Esophagus muscularis mucosa (tissue), 4 donors: Measurements from ENCODE around the gene STK32B. TPM values are rescaled to one million over a fixed set of nuclear protein-coding genes. Genes with fewer than 3 reads are reported as not detected.

Experiments used
- DNase-seq: peaks from one replicate; pipeline ENCODE4 v3.0.0-alpha.2; 2017; ENCODE audit errors: extremely low spot score
- H3K27ac ChIP-seq, 4 donors: fragments of 200-600 bp; sonication (generic); replicated peaks in 1 of 4; 1 replicate in 3 of 4; 2 replicates in 1 of 4; pipeline ENCODE4 v1.5.1; 2016 to 2019; ENCODE audit warnings: mild to moderate bottlenecking in 1 of 4
- H3K27me3 ChIP-seq, 4 donors: fragments of 200-600 bp; sonication (generic); one replicate each; pipeline versions ENCODE4 v1.5.1 to v1.6.0; 2016 to 2019
- H3K36me3 ChIP-seq, 4 donors: fragments of 200-600 bp; sonication (generic); one replicate each; pipeline ENCODE4 v1.5.1; 2016 to 2019
- H3K4me1 ChIP-seq, 4 donors: fragments of 200-600 bp; sonication (generic); one replicate each; pipeline ENCODE4 v1.5.1; 2016 to 2019
- H3K4me3 ChIP-seq, 4 donors: fragments of 200-600 bp; sonication (generic); 1 replicate in 2 of 4; 2 replicates in 2 of 4; pipeline ENCODE4 v1.5.1; 2016 to 2019; ENCODE audit warnings: mild to moderate bottlenecking in 4 of 4, moderate library complexity in 1 of 4
- H3K9me3 ChIP-seq, 4 donors: fragments of 200-600 bp; sonication (generic); 1 replicate in 3 of 4; 2 replicates in 1 of 4; pipeline ENCODE4 v1.5.1; 2016 to 2019
- CTCF ChIP-seq, 3 experiments: fragments of 200-600 bp in 2 of 3; fragments of 450-650 bp in 1 of 3; sonication (generic) in 2 of 3; IDR thresholded peaks; one replicate each; pipeline ENCODE4 v1.5.1; 2017 to 2019; ENCODE audit warnings: antibody characterized with exemption in 3 of 3, mild to moderate bottlenecking in 2 of 3, moderate library complexity in 1 of 3
- EP300 ChIP-seq: sonication (generic); formaldehyde crosslinking; IDR thresholded peaks from one replicate; pipeline ENCODE4 v1.6.1; 2017; ENCODE audit warnings: antibody characterized with exemption
- POLR2A ChIP-seq: fragments of 450-650 bp; IDR thresholded peaks from one replicate; pipeline ENCODE4 v1.6.1; 2017; ENCODE audit warnings: antibody characterized with exemption, moderate library complexity, mild to moderate bottlenecking, low read depth
- POLR2AphosphoS5 ChIP-seq, 2 donors: sonication (generic); formaldehyde crosslinking; IDR thresholded peaks; one replicate each; pipeline ENCODE4 v1.6.1; 2017; ENCODE audit warnings: antibody characterized with exemption in 2 of 2
- WGBS: methylation state at CpG from one replicate; pipeline ENCODE4 v1.1.5; 2018; 5-methylcytosine and 5-hydroxymethylcytosine counted together
- intact Hi-C: fragments of 100-400 bp; cut with DNase I; formaldehyde crosslinking; loops from one replicate; pipeline ENCODE4 v1.15.1; 2023
- total RNA-seq, 4 donors: library from RNA; depleted of rRNA; stranded (reverse); fragments of >200 nt; gene quantifications; one replicate each; pipeline versions ENCODE4 v1.1.0 to v1.2.1, GENCODE V29; 2016

STK32B gene
- total RNA-seq, 4 donors from 2014 or later: 1.7 to 3.8 (median 2.7) TPM

- intact Hi-C loops: no loop called here
- Histone ChIP-seq H3K27ac (no peak overlapping the region), H3K36me3 (no peaks in the 10 kb centered on the region), H3K4me3 (no peak overlapping the region), H3K4me1 (peaks cover 0 to 9% (median 8%) of the 10 kb centered on the region in 4 donors), H3K27me3 (peaks cover 0 to 26% (median 3%) of the 10 kb centered on the region in 4 donors), H3K9me3 (no peaks in the 10 kb centered on the region)
- WGBS: 87% methylated on average over 3 of the region's 3 CpGs
- DNase-seq: no peak
- TF ChIP-seq POLR2A: no peak
- TF ChIP-seq EP300: no peak
- no peak for TF ChIP-seq POLR2AphosphoS5 (IDR thresholded peaks at IDR 0.05)
- no peak for TF ChIP-seq CTCF (IDR thresholded peaks at IDR 0.05)
Measured at GRCh38 chr4:5021546-5021945, 29.7 kb upstream of the STK32B start.

- no peaks in the 10 kb centered on the region for H3K9me3 ChIP-seq
- no peak overlapping the region for H3K4me3 ChIP-seq
- H3K36me3 ChIP-seq: no peaks in the 10 kb centered on the region
- DNase-seq: no peak
- H3K27me3 ChIP-seq: peaks cover 0 to 8% (median under 1%) of the 10 kb centered on the region in 4 donors
- H3K27ac ChIP-seq: peak overlapping the region in 1 of 4 donors; percentile 36
- TF ChIP-seq POLR2AphosphoS5 (IDR thresholded peaks at IDR 0.05) (no peak), CTCF (IDR thresholded peaks at IDR 0.05) (no peak), EP300 (no peak), POLR2A (no peak)
- 86% methylated on average over 3 of the region's 6 CpGs for WGBS
- H3K4me1 ChIP-seq: peaks cover 0 to 2% (median under 1%) of the 10 kb centered on the region in 4 donors
- intact Hi-C loops: no loop called here
Measured at GRCh38 chr4:5024673-5025072, 26.6 kb upstream of the STK32B start.

- Histone ChIP-seq H3K27me3 (no peaks in the 10 kb centered on the region), H3K4me1 (no peaks in the 10 kb centered on the region), H3K36me3 (no peaks in the 10 kb centered on the region), H3K4me3 (no peak overlapping the region), H3K9me3 (no peaks in the 10 kb centered on the region), H3K27ac (no peak overlapping the region)
- DNase-seq: no peak
- TF ChIP-seq CTCF (IDR thresholded peaks at IDR 0.05): no peak
- no peak for TF ChIP-seq POLR2AphosphoS5 (IDR thresholded peaks at IDR 0.05)
- no peak for TF ChIP-seq POLR2A
- no peak for TF ChIP-seq EP300
- intact Hi-C loops: no loop called here
- 74% methylated on average over 3 of the region's 3 CpGs for WGBS
Measured at GRCh38 chr4:5026371-5026770, 24.9 kb upstream of the STK32B start.

- DNase-seq: no peak
- Histone ChIP-seq H3K36me3 (no peaks in the 10 kb centered on the region), H3K9me3 (no peaks in the 10 kb centered on the region), H3K27ac (no peak overlapping the region), H3K4me1 (no peaks in the 10 kb centered on the region), H3K27me3 (no peaks in the 10 kb centered on the region), H3K4me3 (no peak overlapping the region)
- intact Hi-C loops: no loop called here
- TF ChIP-seq CTCF (IDR thresholded peaks at IDR 0.05) (no peak), POLR2AphosphoS5 (IDR thresholded peaks at IDR 0.05) (no peak), EP300 (no peak), POLR2A (no peak)
Measured at GRCh38 chr4:5027346-5027745, 23.9 kb upstream of the STK32B start.

- Histone ChIP-seq H3K9me3 (no peaks in the 10 kb centered on the region), H3K36me3 (no peaks in the 10 kb centered on the region), H3K27ac (no peak overlapping the region), H3K27me3 (no peaks in the 10 kb centered on the region), H3K4me1 (peaks cover 5 to 10% (median 7%) of the 10 kb centered on the region in 4 donors), H3K4me3 (no peak overlapping the region)
- 100% methylated on average over 2 of the region's 2 CpGs for WGBS
- TF ChIP-seq POLR2AphosphoS5 (IDR thresholded peaks at IDR 0.05): no peak
- no peak for TF ChIP-seq POLR2A
- no peak for TF ChIP-seq EP300
- TF ChIP-seq CTCF (IDR thresholded peaks at IDR 0.05): no peak
- intact Hi-C loops: no loop called here
- no peak for DNase-seq
Measured at GRCh38 chr4:5028480-5028879, 22.8 kb upstream of the STK32B start.
